ENCODE measurements around the gene BICRAL. TPM values are rescaled to one million over a fixed set of nuclear protein-coding genes. Genes with fewer than 3 reads are reported as not detected.

Gene BICRAL
- total RNA-seq, 1 experiment from 2014 or later, result 9.7 TPM

DNA sequence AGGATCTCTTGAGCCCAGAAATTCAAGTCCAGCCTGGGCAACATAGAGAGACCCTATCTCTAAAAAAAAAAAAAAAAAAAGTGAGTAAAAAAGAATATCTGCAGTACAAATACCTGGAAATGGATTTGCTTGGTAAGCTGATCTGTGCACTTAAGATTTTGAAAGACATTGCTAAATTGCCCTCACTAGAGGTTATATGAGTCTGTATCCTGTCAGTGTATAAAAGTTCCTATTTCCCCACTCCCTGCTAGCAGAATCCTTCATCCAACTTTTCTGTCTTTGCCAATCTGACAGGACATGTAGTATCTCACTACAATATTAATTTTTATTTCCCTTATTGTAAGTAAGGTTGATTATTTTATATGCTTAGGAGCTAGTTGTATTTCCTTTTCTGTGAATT, 36.1 kb downstream of the BICRAL start:
- TF ChIP-seq EMX1 (CRISPR knock-in tag; IDR thresholded peaks at IDR 0.05) (no peak), ZBTB21 (CRISPR knock-in tag; IDR thresholded peaks at IDR 0.05; ENCODE audit: borderline replicate concordance) (no peak), ZNF263 (CRISPR knock-in tag; IDR thresholded peaks at IDR 0.05; ENCODE audit: low read depth) (no peak), ZNF219 (CRISPR knock-in tag; IDR thresholded peaks at IDR 0.05; ENCODE audit: borderline replicate concordance) (no peak), ATF1 (CRISPR knock-in tag; IDR thresholded peaks at IDR 0.05) (no peak), FOXK1 (CRISPR knock-in tag; IDR thresholded peaks at IDR 0.05) (no peak)
- TF ChIP-seq, protein P1, sequence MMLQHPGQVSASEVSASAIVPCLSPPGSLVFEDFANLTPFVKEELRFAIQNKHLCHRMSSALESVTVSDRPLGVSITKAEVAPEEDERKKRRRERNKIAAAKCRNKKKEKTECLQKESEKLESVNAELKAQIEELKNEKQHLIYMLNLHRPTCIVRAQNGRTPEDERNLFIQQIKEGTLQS (CRISPR knock-in tag; conservative IDR thresholded peaks at IDR 0.05), result no peak
- TF ChIP-seq, protein P2, sequence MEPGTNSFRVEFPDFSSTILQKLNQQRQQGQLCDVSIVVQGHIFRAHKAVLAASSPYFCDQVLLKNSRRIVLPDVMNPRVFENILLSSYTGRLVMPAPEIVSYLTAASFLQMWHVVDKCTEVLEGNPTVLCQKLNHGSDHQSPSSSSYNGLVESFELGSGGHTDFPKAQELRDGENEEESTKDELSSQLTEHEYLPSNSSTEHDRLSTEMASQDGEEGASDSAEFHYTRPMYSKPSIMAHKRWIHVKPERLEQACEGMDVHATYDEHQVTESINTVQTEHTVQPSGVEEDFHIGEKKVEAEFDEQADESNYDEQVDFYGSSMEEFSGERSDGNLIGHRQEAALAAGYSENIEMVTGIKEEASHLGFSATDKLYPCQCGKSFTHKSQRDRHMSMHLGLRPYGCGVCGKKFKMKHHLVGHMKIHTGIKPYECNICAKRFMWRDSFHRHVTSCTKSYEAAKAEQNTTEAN (CRISPR knock-in tag; IDR thresholded peaks at IDR 0.05), result no peak
- TF ChIP-seq, protein P3, sequence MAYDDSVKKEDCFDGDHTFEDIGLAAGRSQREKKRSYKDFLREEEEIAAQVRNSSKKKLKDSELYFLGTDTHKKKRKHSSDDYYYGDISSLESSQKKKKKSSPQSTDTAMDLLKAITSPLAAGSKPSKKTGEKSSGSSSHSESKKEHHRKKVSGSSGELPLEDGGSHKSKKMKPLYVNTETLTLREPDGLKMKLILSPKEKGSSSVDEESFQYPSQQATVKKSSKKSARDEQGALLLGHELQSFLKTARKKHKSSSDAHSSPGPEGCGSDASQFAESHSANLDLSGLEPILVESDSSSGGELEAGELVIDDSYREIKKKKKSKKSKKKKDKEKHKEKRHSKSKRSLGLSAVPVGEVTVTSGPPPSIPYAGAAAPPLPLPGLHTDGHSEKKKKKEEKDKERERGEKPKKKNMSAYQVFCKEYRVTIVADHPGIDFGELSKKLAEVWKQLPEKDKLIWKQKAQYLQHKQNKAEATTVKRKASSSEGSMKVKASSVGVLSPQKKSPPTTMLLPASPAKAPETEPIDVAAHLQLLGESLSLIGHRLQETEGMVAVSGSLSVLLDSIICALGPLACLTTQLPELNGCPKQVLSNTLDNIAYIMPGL (CRISPR knock-in tag; IDR thresholded peaks at IDR 0.05), result no peak
- no peak overlapping the region for H3K4me3 Mint-ChIP-seq
- H3K9me3 Mint-ChIP-seq, result no peaks in the 10 kb centered on the region
- peaks cover 3% of the 10 kb centered on the region; the same call in 1 of the 2 replicates for H3K36me3 Mint-ChIP-seq
- CTCF ChIA-PET, result no interaction called here
- H3K4me1 Mint-ChIP-seq, result peaks cover 34% of the 10 kb centered on the region
- no peak overlapping the region for H3K27ac Mint-ChIP-seq
- H3K27me3 Mint-ChIP-seq (ENCODE audit: low read depth), result no peaks in the 10 kb centered on the region
- POLR2A ChIA-PET, result interaction anchor here (0.6 kb wide), 2 partner anchors 30 to 293 kb away, joined by 3 read pairs; no protein-coding TSS in a partner anchor
- no peak for ATAC-seq
- DNase-seq (ENCODE audit: low spot score), result no peak

DNA sequence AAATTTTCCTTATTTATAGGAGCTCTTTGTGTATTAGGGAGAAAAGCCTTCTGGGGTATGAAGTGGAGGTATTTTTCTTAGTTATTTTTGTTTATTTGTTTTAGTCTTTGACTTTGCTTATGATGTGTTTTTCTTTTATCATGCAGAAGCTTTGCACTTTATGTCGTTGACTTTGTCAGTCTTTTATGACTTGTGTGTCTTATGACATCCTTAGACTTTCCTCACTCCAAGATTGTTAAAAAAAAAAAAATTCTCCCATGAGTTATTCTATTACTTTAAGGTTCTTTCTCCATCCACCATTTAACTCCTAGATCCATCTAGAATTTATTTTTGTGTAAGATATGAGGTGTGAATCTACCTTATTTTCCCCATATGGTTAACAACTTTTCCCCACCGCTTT, 36.6 kb downstream of the BICRAL start:
- ChIA-PET CTCF (no interaction called here), POLR2A (interaction anchor here (0.6 kb wide), 3 partner anchors 11 to 37 kb away, joined by 3 to 4 read pairs (median 3); no protein-coding TSS in a partner anchor)

DNA sequence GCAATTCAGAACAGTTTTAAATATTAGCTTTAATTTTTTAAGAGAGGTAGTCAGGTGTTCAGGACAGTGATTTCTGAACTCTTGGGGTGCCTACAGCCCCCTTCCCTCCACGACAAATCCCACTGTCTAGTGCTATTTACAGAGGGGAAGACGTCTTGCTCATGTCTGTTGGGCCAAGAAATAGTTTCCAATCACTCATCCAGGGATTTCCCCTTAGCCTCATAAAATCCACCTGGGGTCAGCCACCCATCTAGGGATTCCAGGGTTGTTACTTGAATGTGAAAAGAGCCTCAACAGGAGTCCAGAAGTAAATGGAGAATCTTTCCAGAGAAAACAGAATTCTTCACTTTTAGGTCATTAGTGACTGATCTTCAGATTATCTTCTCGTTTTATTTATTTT, 37.0 kb downstream of the BICRAL start:
- no peak for DNase-seq (ENCODE audit: low spot score)
- H3K27me3 Mint-ChIP-seq (ENCODE audit: low read depth), result no peaks in the 10 kb centered on the region
- H3K9me3 Mint-ChIP-seq, result no peaks in the 10 kb centered on the region
- peaks cover 3% of the 10 kb centered on the region; the same call in 1 of the 2 replicates for H3K36me3 Mint-ChIP-seq
- no peak for ATAC-seq
- H3K4me1 Mint-ChIP-seq, result peaks cover 34% of the 10 kb centered on the region
- ChIA-PET CTCF (no interaction called here), POLR2A (interaction anchor here (0.6 kb wide), 2 partner anchors 11 to 38 kb away, joined by 3 to 4 read pairs; no protein-coding TSS in a partner anchor)
- TF ChIP-seq, protein P2 (CRISPR knock-in tag; IDR thresholded peaks at IDR 0.05), result no peak
- no peak for TF ChIP-seq MXD4 (CRISPR knock-in tag; IDR thresholded peaks at IDR 0.05; ENCODE audit: borderline replicate concordance)
- no peak for TF ChIP-seq SP1 (CRISPR knock-in tag; conservative IDR thresholded peaks at IDR 0.05)
- TF ChIP-seq, protein P4, sequence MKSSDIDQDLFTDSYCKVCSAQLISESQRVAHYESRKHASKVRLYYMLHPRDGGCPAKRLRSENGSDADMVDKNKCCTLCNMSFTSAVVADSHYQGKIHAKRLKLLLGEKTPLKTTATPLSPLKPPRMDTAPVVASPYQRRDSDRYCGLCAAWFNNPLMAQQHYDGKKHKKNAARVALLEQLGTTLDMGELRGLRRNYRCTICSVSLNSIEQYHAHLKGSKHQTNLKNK (CRISPR knock-in tag; IDR thresholded peaks at IDR 0.05), result no peak
- no peak for TF ChIP-seq SOX15 (CRISPR knock-in tag; IDR thresholded peaks at IDR 0.05)
- TF ChIP-seq NR1H2 (CRISPR knock-in tag; IDR thresholded peaks at IDR 0.05), result no peak
- TF ChIP-seq, protein P5, sequence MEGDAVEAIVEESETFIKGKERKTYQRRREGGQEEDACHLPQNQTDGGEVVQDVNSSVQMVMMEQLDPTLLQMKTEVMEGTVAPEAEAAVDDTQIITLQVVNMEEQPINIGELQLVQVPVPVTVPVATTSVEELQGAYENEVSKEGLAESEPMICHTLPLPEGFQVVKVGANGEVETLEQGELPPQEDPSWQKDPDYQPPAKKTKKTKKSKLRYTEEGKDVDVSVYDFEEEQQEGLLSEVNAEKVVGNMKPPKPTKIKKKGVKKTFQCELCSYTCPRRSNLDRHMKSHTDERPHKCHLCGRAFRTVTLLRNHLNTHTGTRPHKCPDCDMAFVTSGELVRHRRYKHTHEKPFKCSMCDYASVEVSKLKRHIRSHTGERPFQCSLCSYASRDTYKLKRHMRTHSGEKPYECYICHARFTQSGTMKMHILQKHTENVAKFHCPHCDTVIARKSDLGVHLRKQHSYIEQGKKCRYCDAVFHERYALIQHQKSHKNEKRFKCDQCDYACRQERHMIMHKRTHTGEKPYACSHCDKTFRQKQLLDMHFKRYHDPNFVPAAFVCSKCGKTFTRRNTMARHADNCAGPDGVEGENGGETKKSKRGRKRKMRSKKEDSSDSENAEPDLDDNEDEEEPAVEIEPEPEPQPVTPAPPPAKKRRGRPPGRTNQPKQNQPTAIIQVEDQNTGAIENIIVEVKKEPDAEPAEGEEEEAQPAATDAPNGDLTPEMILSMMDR (IDR thresholded peaks at IDR 0.05), result no peak
- TF ChIP-seq JUN (CRISPR knock-in tag; IDR thresholded peaks at IDR 0.05), result no peak
- TF ChIP-seq CREB1 (CRISPR knock-in tag; IDR thresholded peaks at IDR 0.05), result no peak
- H3K4me3 Mint-ChIP-seq, result no peak overlapping the region
- H3K27ac Mint-ChIP-seq, result peak overlapping the region; percentile 55

More for the DNA sequence above, 36.6 kb downstream of the BICRAL start:
- no peak overlapping the region for H3K4me3 Mint-ChIP-seq
- H3K27me3 Mint-ChIP-seq (ENCODE audit: low read depth), result no peaks in the 10 kb centered on the region
- TF ChIP-seq ZNF317 (CRISPR knock-in tag; IDR thresholded peaks at IDR 0.05; ENCODE audit: borderline replicate concordance, low read depth), result no peak
- TF ChIP-seq, protein P5 (IDR thresholded peaks at IDR 0.05), result no peak
- H3K4me1 Mint-ChIP-seq, result peaks cover 34% of the 10 kb centered on the region
- no peak overlapping the region for H3K27ac Mint-ChIP-seq
- ATAC-seq (no peak), DNase-seq (ENCODE audit: low spot score) (no peak)
- no peaks in the 10 kb centered on the region for H3K9me3 Mint-ChIP-seq
- H3K36me3 Mint-ChIP-seq, result peaks cover 3% of the 10 kb centered on the region; the same call in 1 of the 2 replicates

All from WTC11 (cell line).